ENCODE data around the gene CCNB1IP1. TPM values are rescaled to one million over a fixed set of nuclear protein-coding genes. Genes with fewer than 3 reads are reported as not detected.
"Not testable (repeated sequence)": the region's sequence is repeated elsewhere in the genome, so short reads cannot be mapped to it uniquely, and the experiment has no call there.

The CCNB1IP1 gene
- polyA plus RNA-seq, 2 donors, result 28.5 to 31.6 TPM

DNA sequence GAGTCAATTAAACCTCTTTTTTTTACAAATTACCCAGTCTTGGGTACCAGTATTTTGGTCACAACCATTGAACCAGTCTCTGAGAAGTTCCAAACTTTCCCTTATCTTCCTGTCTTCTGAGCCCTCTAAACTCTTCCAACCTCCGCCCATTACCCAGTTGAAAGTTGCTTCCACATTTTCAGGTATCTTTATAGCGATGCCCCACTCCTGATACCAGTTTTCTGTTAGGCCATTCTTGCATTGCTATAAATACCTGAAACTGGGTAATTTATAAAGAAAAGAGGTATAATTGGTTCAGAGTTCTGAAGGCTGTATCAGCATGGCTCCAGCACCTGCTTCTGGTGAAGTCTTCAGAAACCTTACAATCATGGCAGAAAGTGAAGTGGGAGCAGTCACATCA, 59.0 kb downstream of the CCNB1IP1 start:
- Histone ChIP-seq H3K4me1 (ENCODE audit: control insufficient read depth in 2 of 2, insufficient read depth in 2 of 2, low read length in 1 of 2) (no peaks in the 10 kb centered on the region), H3K27ac (ENCODE audit: low read depth in 2 of 2, low read length in 1 of 2) (no peak overlapping the region), H3K9me3 (ENCODE audit: control insufficient read depth in 2 of 2, insufficient read depth in 1 of 2, low read depth in 1 of 2, low read length in 1 of 2) (no peaks in the 10 kb centered on the region), H3K27me3 (ENCODE audit: control insufficient read depth in 1 of 2, insufficient read depth in 2 of 2, low read length in 2 of 2) (no peaks in the 10 kb centered on the region), H3K36me3 (ENCODE audit: control insufficient read depth in 2 of 2, insufficient read depth in 2 of 2, low read length in 1 of 2) (no peaks in the 10 kb centered on the region), H3K4me3 (ENCODE audit: low read depth in 1 of 2, low read length in 2 of 2) (no peak overlapping the region)
- WGBS, 2 donors, result 98% methylated on average over 2 of the region's 2 CpGs

DNA sequence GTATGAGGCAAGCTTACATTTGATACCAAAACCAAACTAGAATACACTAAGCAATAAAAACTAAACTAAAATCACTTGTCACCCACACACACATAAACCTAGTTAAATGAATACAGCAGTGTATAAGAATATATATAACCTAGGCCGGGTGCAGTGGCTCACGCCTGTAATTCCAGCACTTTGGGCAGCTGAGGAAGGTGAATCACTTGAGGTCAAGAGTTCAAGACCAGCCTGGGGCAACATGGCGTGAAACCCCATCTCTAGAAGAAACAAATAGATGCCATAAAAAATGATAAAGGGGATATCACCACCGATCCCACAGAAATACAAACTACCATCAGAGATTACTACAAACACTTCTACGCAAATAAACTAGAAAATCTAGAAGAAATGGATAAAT, 68.7 kb downstream of the CCNB1IP1 start:
- not testable (repeated sequence) for H3K4me3 ChIP-seq (ENCODE audit: low read depth in 1 of 2, low read length in 2 of 2); H3K4me1 ChIP-seq (ENCODE audit: control insufficient read depth in 2 of 2, insufficient read depth in 2 of 2, low read length in 1 of 2); H3K9me3 ChIP-seq (ENCODE audit: control insufficient read depth in 2 of 2, insufficient read depth in 1 of 2, low read depth in 1 of 2, low read length in 1 of 2); H3K27ac ChIP-seq (ENCODE audit: low read depth in 2 of 2, low read length in 1 of 2); H3K36me3 ChIP-seq (ENCODE audit: control insufficient read depth in 2 of 2, insufficient read depth in 2 of 2, low read length in 1 of 2); H3K27me3 ChIP-seq (ENCODE audit: control insufficient read depth in 1 of 2, insufficient read depth in 2 of 2, low read length in 2 of 2)
- WGBS, 2 donors, result 82 to 84% methylated on average over 5 of the region's 5 CpGs

DNA sequence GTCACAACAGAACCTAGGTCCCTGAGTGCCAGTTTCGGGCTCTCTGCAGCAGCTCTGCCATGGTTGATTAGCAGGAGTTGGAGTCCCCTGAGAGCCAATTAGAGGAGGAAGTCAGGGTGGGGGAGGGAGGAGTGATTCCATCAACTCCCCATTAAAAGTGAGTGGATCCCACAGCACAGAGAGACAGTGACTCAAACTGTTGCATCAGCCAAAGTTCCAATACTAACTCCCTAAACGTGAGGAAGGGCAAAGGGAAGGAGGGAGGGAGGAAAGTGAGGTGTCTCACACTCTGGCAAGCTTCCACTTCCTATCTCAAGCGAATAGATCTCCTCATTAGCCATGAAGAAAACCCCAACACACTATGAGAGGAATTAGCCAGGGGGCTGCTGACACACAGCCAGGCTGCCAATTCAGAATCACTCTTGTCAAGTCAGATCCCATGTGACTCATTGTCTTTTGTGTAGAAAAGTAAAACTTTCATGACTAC, 70.4 kb downstream of the CCNB1IP1 start:
- Histone ChIP-seq H3K27me3 (ENCODE audit: control insufficient read depth in 1 of 2, insufficient read depth in 2 of 2, low read length in 2 of 2) (no peaks in the 10 kb centered on the region), H3K27ac (ENCODE audit: low read depth in 2 of 2, low read length in 1 of 2) (no peak overlapping the region), H3K9me3 (ENCODE audit: control insufficient read depth in 2 of 2, insufficient read depth in 1 of 2, low read depth in 1 of 2, low read length in 1 of 2) (no peaks in the 10 kb centered on the region), H3K4me1 (ENCODE audit: control insufficient read depth in 2 of 2, insufficient read depth in 2 of 2, low read length in 1 of 2) (no peaks in the 10 kb centered on the region), H3K4me3 (ENCODE audit: low read depth in 1 of 2, low read length in 2 of 2) (no peak overlapping the region), H3K36me3 (ENCODE audit: control insufficient read depth in 2 of 2, insufficient read depth in 2 of 2, low read length in 1 of 2) (no peaks in the 10 kb centered on the region)
- WGBS, 2 donors, result 30 to 46% methylated on average over 3 of the region's 3 CpGs

Other genes with a start within 250 kb of the CCNB1IP1 start
- gene OR4K17, start 222.5 kb downstream of the CCNB1IP1 start, polyA plus RNA-seq, result not detected
- not detected for gene OR4N5, start 194.5 kb downstream of the CCNB1IP1 start, polyA plus RNA-seq
- gene OR11G2, start 142.4 kb downstream of the CCNB1IP1 start, polyA plus RNA-seq, result not detected
- not detected for gene OR11H6, start 109.6 kb downstream of the CCNB1IP1 start, polyA plus RNA-seq
- gene OR11H7, start 104.3 kb downstream of the CCNB1IP1 start, polyA plus RNA-seq, result not detected
- gene OR11H4, start 94.0 kb downstream of the CCNB1IP1 start, polyA plus RNA-seq, result not detected
- gene TTC5, start 27.3 kb downstream of the CCNB1IP1 start, polyA plus RNA-seq, result 1 to 10 TPM; 2.9 to 4.2 TPM
- 10 to 100 TPM; 11.5 to 13.3 TPM for gene PARP2, start 10.4 kb upstream of the CCNB1IP1 start, polyA plus RNA-seq
- 10 to 100 TPM in 1 of 2 donors, 1 to 10 TPM in 1; 7.9 to 14.6 TPM for gene TEP1, start 80.2 kb upstream of the CCNB1IP1 start, polyA plus RNA-seq
- under 1 TPM; 0.06 to 0.07 TPM for gene KLHL33, start 102.9 kb upstream of the CCNB1IP1 start, polyA plus RNA-seq
- 10 to 100 TPM; 22.8 to 34.7 TPM for gene OSGEP, start 121.5 kb upstream of the CCNB1IP1 start, polyA plus RNA-seq
- 100 to 1,000 TPM in 1 of 2 donors, 10 to 100 TPM in 1; 70.6 to 115 TPM for gene APEX1, start 121.9 kb upstream of the CCNB1IP1 start, polyA plus RNA-seq
- gene PIP4P1, start 128.2 kb upstream of the CCNB1IP1 start, polyA plus RNA-seq, result 10 to 100 TPM; 21.5 to 24.4 TPM
- 100 to 1,000 TPM in 1 of 2 donors, 10 to 100 TPM in 1; 40.6 to 121 TPM for gene PNP, start 136.1 kb upstream of the CCNB1IP1 start, polyA plus RNA-seq
- gene RNASE10, start 172.3 kb upstream of the CCNB1IP1 start, polyA plus RNA-seq, result under 1 TPM in 1 of 2 donors, not detected in 1; 0.10 TPM
- not detected for gene RNASE9, start 227.8 kb upstream of the CCNB1IP1 start, polyA plus RNA-seq